Endothelial cell of umbilical vein (primary cell): ENCODE results near the gene MIB1. TPM values are rescaled to one million over a fixed set of nuclear protein-coding genes. Genes with fewer than 3 reads are reported as not detected.
"Not testable (repeated sequence)": the region's sequence is repeated elsewhere in the genome, so short reads cannot be mapped to it uniquely, and the experiment has no call there.

Experiments used
- BruUV-seq: library from RNA; stranded (reverse); fragments of 400-500 nt; replicated peaks from 2 replicates; lab custom pipeline; 2021; lab: Mats Ljungman, UMichigan
- CTCF ChIA-PET: fragments of 300-600, 350-600 bp; sonication (Branson Sonifier 250); formaldehyde crosslinking; loops from one replicate; lab custom pipeline; 2021; ENCODE audit warnings: antibody characterized with exemption, inconsistent platforms; lab: Charles Lee
- POLR2A ChIA-PET: fragments of 300-600, 350-600 bp; sonication (Branson Sonifier 250); formaldehyde crosslinking; loops from one replicate; lab custom pipeline; 2021; ENCODE audit warnings: antibody characterized with exemption, inconsistent platforms; lab: Charles Lee
- DNase-seq: peaks from one replicate; pipeline ENCODE4 v3.0.0-alpha.2; 2011; ENCODE audit warnings: low read depth, low spot score
- FAIRE-seq: peaks from 2 replicates; lab custom pipeline; 2011; peaks lifted over from hg19 to GRCh38; lab: Jason Lieb, UNC
- H2AFZ ChIP-seq: 2 replicates; pipeline ENCODE4 v1.6.0; 2012; ENCODE audit warnings: low read depth, low read length, control low read depth, inconsistent platforms
- H3K27ac ChIP-seq: 2 replicates; pipeline ENCODE4 v1.5.1; 2011; ENCODE audit warnings: low read depth, mild to moderate bottlenecking, control low read depth, low read length, moderate library complexity; ENCODE audit not compliant: insufficient read depth
- H3K27me3 ChIP-seq, 2 experiments: 2 replicates each; pipeline versions ENCODE4 v1.6.0 to v1.6.1; 2011; ENCODE audit warnings: low read length in 2 of 2, mixed read lengths in 1 of 2; ENCODE audit not compliant: control insufficient read depth in 2 of 2, insufficient read depth in 2 of 2
- H3K36me3 ChIP-seq, 2 experiments: 2 replicates in 1 of 2; 3 replicates in 1 of 2; pipeline ENCODE4 v1.5.1; 2011; ENCODE audit warnings: low read length in 2 of 2, mild to moderate bottlenecking in 1 of 2, moderate library complexity in 1 of 2; ENCODE audit not compliant: control insufficient read depth in 2 of 2, insufficient read depth in 2 of 2; ENCODE audit errors: extremely low read depth in 1 of 2
- H3K4me1 ChIP-seq: 3 replicates; pipeline ENCODE4 v1.5.1; 2011; ENCODE audit warnings: mild to moderate bottlenecking, low read length; ENCODE audit not compliant: control insufficient read depth, insufficient read depth; ENCODE audit errors: extremely low read depth
- H3K4me2 ChIP-seq: 2 replicates; pipeline ENCODE4 v1.6.1; 2011; ENCODE audit warnings: low read length, control low read depth, mixed read lengths; ENCODE audit not compliant: insufficient read depth
- H3K4me3 ChIP-seq, 3 experiments: fragments of 200-600 bp in 1 of 3; sonication (generic), shearing (Covaris generic) in 1 of 3; replicated peaks in 1 of 3; 2 replicates each; pipeline ENCODE4 v1.5.1; 2011 to 2016; ENCODE audit warnings: control low read depth in 3 of 3, low read length in 3 of 3, mild to moderate bottlenecking in 2 of 3, inconsistent platforms in 1 of 3, low read depth in 1 of 3, moderate library complexity in 1 of 3; ENCODE audit not compliant: insufficient read depth in 1 of 3
- H3K79me2 ChIP-seq: 2 replicates; pipeline ENCODE4 v1.6.0; 2012; ENCODE audit warnings: low read length, inconsistent platforms; ENCODE audit not compliant: control insufficient read depth, insufficient read depth
- H3K9ac ChIP-seq: replicated peaks from 2 replicates; pipeline ENCODE3; 2011; ENCODE audit warnings: low read length, control low read depth; ENCODE audit not compliant: insufficient read depth; ENCODE audit errors: extremely low read depth
- H3K9me1 ChIP-seq: replicated peaks from 3 replicates; pipeline ENCODE4 v1.6.0; 2011; ENCODE audit warnings: mild to moderate bottlenecking, low read length; ENCODE audit not compliant: control insufficient read depth, insufficient read depth; ENCODE audit errors: extremely low read depth
- H3K9me3 ChIP-seq: replicated peaks from 2 replicates; pipeline ENCODE4 v1.5.1; 2012; ENCODE audit warnings: low read length, inconsistent platforms; ENCODE audit not compliant: control insufficient read depth, insufficient read depth
- H4K20me1 ChIP-seq: replicated peaks from 2 replicates; pipeline ENCODE3; 2011; ENCODE audit warnings: mild to moderate bottlenecking, low read length; ENCODE audit not compliant: control insufficient read depth, insufficient read depth; ENCODE audit errors: extremely low read depth
- GATA2 ChIP-seq: IDR thresholded peaks from 2 replicates; pipeline ENCODE4 v1.7.0; 2011; ENCODE audit warnings: low read depth, mild to moderate bottlenecking, moderate library complexity, mixed read lengths, low read length; ENCODE audit not compliant: insufficient read length, insufficient read depth
- MAX ChIP-seq: IDR thresholded peaks from 2 replicates; pipeline ENCODE4 v1.6.1; 2011; ENCODE audit not compliant: insufficient read depth, insufficient read length
- POLR2A ChIP-seq: IDR thresholded peaks from 2 replicates; pipeline ENCODE4 v1.6.1; 2012; ENCODE audit warnings: low read depth, mild to moderate bottlenecking, control low read depth, low read length
- POLR2AphosphoS5 ChIP-seq: IDR thresholded peaks from 2 replicates; pipeline ENCODE4 v1.6.1; 2012; ENCODE audit warnings: low read depth, mild to moderate bottlenecking, control low read depth, low read length, moderate library complexity; ENCODE audit not compliant: insufficient read depth
- dilution Hi-C: fragments of 300-500 bp; cut with MboI; formaldehyde crosslinking; loops from one replicate; pipeline ENCODE4 v1.15.0; 2019; ENCODE audit warnings: low sequenced_read_pairs; ENCODE audit not compliant: extremely low pct_ligation_motif_present
- intact Hi-C: fragments of 100-400 bp; cut with micrococcal nuclease; formaldehyde crosslinking; loops from one replicate; pipeline ENCODE4 v1.10.0; 2022
- polyA plus RNA-seq, 4 experiments: library from polyadenylated mRNA; depleted of rRNA in 3 of 4; stranded (reverse) in 3 of 4; unstranded in 1 of 4; fragments of >200 nt; gene quantifications; 2 replicates each; pipeline versions ENCODE4 v1.2.1 to v1.2.3, GENCODE V29; 2011 to 2012; ENCODE audit warnings: missing spikeins in 1 of 4
- total RNA-seq: library from RNA; stranded (reverse); gene quantifications from 2 replicates; pipeline ENCODE4 v1.2.3, GENCODE V29; 2021

Gene MIB1
- total and polyA plus RNA-seq, 2 donors (not counting 3 experiments of a cell fraction or from before 2014, with no cell fraction given), result 6.3 to 37.5 TPM

GRCh38 chr18:21735452-21736015, 5.1 kb upstream of the MIB1 start:
- dilution Hi-C loops, result no loop called here
- peak overlapping the region; percentile 64 for H2AFZ ChIP-seq

GRCh38 chr18:21736926-21737325, 3.7 kb upstream of the MIB1 start:
- H3K9me1 ChIP-seq, H3K27me3 ChIP-seq, H3K79me2 ChIP-seq, H2AFZ ChIP-seq, H3K4me2 ChIP-seq, H4K20me1 ChIP-seq, BruUV-seq, H3K36me3 ChIP-seq, H3K9me3 ChIP-seq, H3K9ac ChIP-seq, POLR2A ChIA-PET, DNase-seq, FAIRE-seq, intact Hi-C loops, H3K27ac ChIP-seq, dilution Hi-C loops, H3K4me3 ChIP-seq: not testable (repeated sequence)
- peaks cover 15% of the 10 kb centered on the region for H3K4me1 ChIP-seq
- CTCF ChIA-PET, result interaction anchor here (0.8 kb wide), 1 partner anchor 21 kb away, joined by 3 read pairs; no protein-coding TSS in a partner anchor

More at GRCh38 chr18:21735452-21736015, 5.1 kb upstream of the MIB1 start:
- H3K9me1 ChIP-seq, result no peaks in the 10 kb centered on the region
- ChIA-PET POLR2A (no interaction called here), CTCF (interaction anchor here (1.0 to 1.5 kb wide), 2 partner anchors 51 to 134 kb away, joined by 3 to 5 read pairs; no protein-coding TSS in a partner anchor)
- H3K79me2 ChIP-seq, result no peaks in the 10 kb centered on the region
- H3K4me2 ChIP-seq, result no peak overlapping the region
- no peaks in the 10 kb centered on the region for H3K27me3 ChIP-seq
- no peaks in the 10 kb centered on the region for H3K9me3 ChIP-seq
- H3K36me3 ChIP-seq, result no peaks in the 10 kb centered on the region
- H4K20me1 ChIP-seq, result no peaks in the 10 kb centered on the region
- no peak overlapping the region for H3K9ac ChIP-seq
- H3K27ac ChIP-seq, result no peak overlapping the region
- BruUV-seq, result no TSS peak
- no peak for TF ChIP-seq POLR2AphosphoS5
- no peak for TF ChIP-seq GATA2
- no peak for TF ChIP-seq MAX
- TF ChIP-seq POLR2A, result no peak
- no peak overlapping the region for H3K4me3 ChIP-seq
- DNase-seq, result peak; percentile 27
- peaks cover 14% of the 10 kb centered on the region for H3K4me1 ChIP-seq
- intact Hi-C loops, result no loop called here
- FAIRE-seq, result no peak
